Measurements from ENCODE around the gene HAP1.

GRCh38 chr17:41702712-41703111, 31.7 kb downstream of the HAP1 start:
- TF ChIP-seq CTCF (IDR thresholded peaks at IDR 0.05) (no peak), EP300 (IDR thresholded peaks at IDR 0.05) (no peak)
